Activated naive CD8-positive, alpha-beta T cell (primary cell): Measurements from ENCODE around the gene STOX2.

ENCODE experiments used
- H3K27ac Mint-ChIP-seq: one replicate; pipeline ENCODE4 v1.8.0; 2021; ENCODE audit warnings: mixed read lengths
- H3K27me3 Mint-ChIP-seq: one replicate; pipeline ENCODE4 v1.8.0; 2021; ENCODE audit warnings: mixed read lengths
- H3K36me3 Mint-ChIP-seq: one replicate; pipeline ENCODE4 v1.8.0; 2021; ENCODE audit warnings: mixed read lengths
- H3K4me1 Mint-ChIP-seq: one replicate; pipeline ENCODE4 v1.8.0; 2021; ENCODE audit warnings: low read depth, mixed read lengths
- H3K4me3 Mint-ChIP-seq: one replicate; pipeline ENCODE4 v1.8.0; 2021; ENCODE audit warnings: mild to moderate bottlenecking, mixed read lengths
- H3K9me3 Mint-ChIP-seq: one replicate; pipeline ENCODE4 v1.8.0; 2021; ENCODE audit warnings: low read depth, mixed read lengths

The STOX2 gene

DNA sequence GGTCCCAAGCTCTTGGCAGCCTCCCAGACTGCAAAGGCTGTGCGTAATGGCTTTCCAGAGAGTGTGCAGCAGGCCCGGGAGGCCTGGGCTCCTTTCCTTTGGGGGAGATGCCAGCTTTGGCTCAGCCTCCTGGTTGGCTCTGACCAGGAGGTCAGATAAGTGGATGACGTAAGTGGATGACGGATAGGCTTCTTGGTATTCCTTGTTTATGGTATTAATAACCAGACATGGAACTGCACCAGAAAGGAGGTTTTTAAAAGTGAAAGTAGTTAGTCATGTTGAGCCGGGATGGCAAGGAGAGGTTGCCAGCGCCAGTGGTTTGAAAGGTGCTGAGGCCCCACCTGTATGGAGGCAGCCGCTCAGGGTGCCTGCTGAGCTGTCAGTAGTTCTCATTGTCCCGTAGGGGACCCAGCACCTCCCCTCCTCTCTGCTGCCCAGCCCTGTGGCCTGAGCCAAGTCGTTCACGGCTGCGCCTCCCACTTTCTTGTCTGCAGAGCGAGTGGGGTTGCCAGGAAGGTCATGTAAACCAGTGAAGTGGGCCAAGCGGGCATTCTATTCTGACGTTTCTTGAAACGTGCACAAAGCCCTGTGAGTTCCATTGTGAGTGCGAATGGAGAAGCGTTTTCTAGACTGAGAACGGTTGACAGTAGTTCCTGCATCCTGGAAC is 28.7 kb upstream of the STOX2 start:
- Mint-ChIP-seq H3K27ac (no peak overlapping the region), H3K4me3 (no peak overlapping the region)

DNA sequence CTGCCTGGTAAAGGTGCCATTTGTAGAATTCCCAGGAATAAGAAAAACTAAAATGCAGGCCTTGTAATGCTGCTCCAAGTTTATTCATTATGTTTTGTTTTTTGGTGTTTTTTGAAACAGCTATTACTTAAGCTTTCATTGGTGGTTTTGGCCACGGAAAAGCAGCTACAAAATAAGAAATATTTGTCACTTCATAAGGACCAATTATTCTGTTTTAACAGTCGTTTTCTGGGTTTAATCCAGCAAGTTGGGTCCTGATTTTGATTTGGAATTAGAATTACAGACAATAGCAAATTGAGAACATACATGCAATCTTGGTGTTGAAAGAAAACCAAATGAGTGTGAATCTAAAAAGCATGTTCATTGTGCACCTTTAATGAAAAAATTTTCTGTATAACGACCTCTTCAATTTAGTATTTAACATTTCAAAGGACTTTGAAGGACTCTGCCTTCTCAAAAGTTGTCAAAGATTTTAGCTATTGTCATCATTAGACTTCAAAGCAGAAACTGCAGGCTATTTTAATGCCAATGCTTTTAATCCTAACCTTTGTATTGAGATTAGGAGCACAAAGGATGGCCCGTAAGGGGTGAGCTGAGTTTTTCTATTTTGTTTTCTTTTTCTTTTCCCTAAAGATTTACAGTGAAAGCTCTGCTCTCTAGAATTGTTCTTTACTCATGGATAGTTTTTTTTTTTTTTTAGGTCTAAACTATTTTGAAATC is 26.7 kb upstream of the STOX2 start:
- Mint-ChIP-seq H3K4me1 (no peaks in the 10 kb centered on the region), H3K27me3 (no peaks in the 10 kb centered on the region), H3K27ac (no peak overlapping the region), H3K4me3 (no peak overlapping the region), H3K36me3 (no peaks in the 10 kb centered on the region), H3K9me3 (no peaks in the 10 kb centered on the region)

More for the DNA sequence above, 28.7 kb upstream of the STOX2 start:
- H3K4me1 Mint-ChIP-seq = no peaks in the 10 kb centered on the region
- no peaks in the 10 kb centered on the region for H3K27me3 Mint-ChIP-seq
- H3K9me3 Mint-ChIP-seq = no peaks in the 10 kb centered on the region
- no peaks in the 10 kb centered on the region for H3K36me3 Mint-ChIP-seq

DNA sequence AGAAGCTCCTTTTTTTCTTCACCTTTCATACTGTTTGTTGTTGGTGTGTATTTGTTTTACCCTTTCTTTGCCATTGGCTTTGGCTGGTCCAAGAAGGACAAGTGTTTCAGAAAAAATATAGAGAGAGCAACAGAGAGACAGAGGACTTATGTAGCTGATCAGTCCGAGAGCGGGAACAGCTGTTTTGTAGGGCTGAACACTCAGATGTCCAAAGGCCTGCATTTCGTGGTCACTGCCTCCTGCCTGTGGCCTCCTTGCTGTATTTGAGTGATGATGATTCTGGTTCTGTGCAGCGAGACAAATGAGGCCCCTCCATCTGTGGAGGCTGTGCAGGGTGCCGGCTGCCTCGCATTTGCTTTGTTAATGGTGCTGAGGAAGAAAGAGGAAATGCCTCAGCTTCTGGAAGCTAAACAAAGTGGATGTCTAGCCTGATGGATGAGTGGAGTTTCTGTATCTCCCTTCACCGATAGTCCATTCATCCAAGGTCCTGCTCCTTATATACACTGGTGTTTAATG is 19.8 kb upstream of the STOX2 start:
- H3K4me1 Mint-ChIP-seq = no peaks in the 10 kb centered on the region
- no peaks in the 10 kb centered on the region for H3K36me3 Mint-ChIP-seq
- no peak overlapping the region for H3K4me3 Mint-ChIP-seq
- no peaks in the 10 kb centered on the region for H3K27me3 Mint-ChIP-seq
- H3K27ac Mint-ChIP-seq = no peak overlapping the region
- H3K9me3 Mint-ChIP-seq = no peaks in the 10 kb centered on the region

DNA sequence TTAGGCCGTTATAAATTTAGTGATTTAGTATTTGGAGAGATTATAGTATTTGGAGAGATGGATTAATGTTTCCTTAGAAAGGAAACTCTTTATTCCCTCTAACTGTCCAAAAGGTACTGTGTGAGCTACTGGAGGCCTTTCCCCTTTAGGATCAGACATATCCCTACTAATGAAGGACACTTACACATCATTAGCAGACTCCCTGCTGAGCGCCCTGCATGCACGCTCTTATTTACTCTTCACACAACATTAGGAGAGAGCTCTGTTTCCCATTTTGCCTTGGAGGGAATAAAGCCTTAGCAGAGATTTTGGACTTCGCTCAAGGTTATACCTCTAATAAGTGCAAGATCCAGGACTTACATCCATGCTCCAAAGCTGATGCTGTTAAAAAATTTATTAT is 17.8 kb upstream of the STOX2 start:
- no peak overlapping the region for H3K4me3 Mint-ChIP-seq
- no peak overlapping the region for H3K27ac Mint-ChIP-seq
- H3K27me3 Mint-ChIP-seq = no peaks in the 10 kb centered on the region
- H3K4me1 Mint-ChIP-seq = no peaks in the 10 kb centered on the region
- H3K36me3 Mint-ChIP-seq = no peaks in the 10 kb centered on the region
- H3K9me3 Mint-ChIP-seq = no peaks in the 10 kb centered on the region

DNA sequence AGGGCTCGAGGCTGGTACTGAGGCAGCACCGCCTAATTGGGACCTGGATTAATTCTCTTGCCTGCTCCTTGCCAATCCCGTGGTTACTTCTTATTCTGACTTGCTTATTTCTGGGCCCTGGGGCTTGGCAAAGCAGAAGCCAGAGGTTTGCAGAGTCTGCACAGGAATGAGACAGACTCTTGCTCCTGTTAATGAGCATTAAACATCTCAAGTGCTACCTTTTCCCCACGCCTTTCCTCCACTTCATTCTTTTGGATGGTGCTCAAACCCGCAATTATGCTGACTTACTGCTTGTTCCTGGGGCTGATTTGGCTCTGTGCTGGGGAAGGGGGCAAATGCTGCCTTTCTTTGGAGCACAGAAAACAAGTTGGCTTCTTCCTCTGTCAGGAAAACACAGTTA is 16.5 kb upstream of the STOX2 start:
- no peaks in the 10 kb centered on the region for H3K27me3 Mint-ChIP-seq

DNA sequence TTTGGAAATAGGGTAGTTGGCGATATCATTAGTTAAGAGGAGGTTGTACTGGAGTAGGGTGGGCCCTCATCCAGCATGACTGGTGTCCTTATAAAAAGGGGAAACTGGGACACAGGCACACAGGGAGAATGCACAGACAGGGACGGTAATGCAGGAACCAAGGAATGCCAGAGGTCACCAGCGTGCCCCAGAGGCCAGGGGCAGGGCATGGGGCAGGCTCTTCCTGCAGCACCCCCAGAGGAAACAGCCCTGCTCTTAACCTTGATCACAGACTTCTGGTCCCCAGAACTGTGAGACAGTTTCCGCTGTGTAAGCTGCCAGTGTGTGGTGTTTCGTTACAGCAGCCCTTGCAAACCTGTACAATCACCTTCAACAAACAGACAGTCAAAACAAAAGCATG is 15.9 kb upstream of the STOX2 start:
- H3K36me3 Mint-ChIP-seq = no peaks in the 10 kb centered on the region
- no peaks in the 10 kb centered on the region for H3K9me3 Mint-ChIP-seq
- H3K27me3 Mint-ChIP-seq = no peaks in the 10 kb centered on the region
- no peak overlapping the region for H3K4me3 Mint-ChIP-seq
- H3K4me1 Mint-ChIP-seq = no peaks in the 10 kb centered on the region
- no peak overlapping the region for H3K27ac Mint-ChIP-seq

More for the DNA sequence above, 16.5 kb upstream of the STOX2 start:
- H3K4me3 Mint-ChIP-seq = no peak overlapping the region
- no peak overlapping the region for H3K27ac Mint-ChIP-seq
- H3K9me3 Mint-ChIP-seq = no peaks in the 10 kb centered on the region
- no peaks in the 10 kb centered on the region for H3K36me3 Mint-ChIP-seq
- H3K4me1 Mint-ChIP-seq = no peaks in the 10 kb centered on the region

DNA sequence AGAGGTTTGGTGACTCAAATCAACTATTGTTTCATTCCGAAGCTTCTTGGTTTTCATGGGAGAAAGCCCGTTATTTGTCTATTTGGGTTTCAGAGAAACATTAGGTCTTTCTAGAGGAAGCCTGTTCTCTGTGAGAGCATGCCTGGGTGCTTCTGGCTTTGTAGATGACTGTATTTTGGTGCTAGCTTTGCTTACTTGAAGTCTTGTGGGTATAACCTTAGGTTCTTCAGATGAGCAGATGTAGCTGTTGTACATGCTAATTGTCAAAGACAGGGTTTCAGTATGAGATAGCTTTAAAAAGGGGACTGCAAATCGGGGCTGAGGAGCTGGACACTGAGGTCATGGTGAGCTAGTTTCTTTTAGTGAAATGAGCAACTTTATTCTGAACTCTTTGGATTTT is 7.9 kb upstream of the STOX2 start:
- no peak overlapping the region for H3K27ac Mint-ChIP-seq
- H3K36me3 Mint-ChIP-seq = no peaks in the 10 kb centered on the region
- peaks cover 5% of the 10 kb centered on the region for H3K27me3 Mint-ChIP-seq
- H3K4me1 Mint-ChIP-seq = no peaks in the 10 kb centered on the region
- H3K9me3 Mint-ChIP-seq = no peaks in the 10 kb centered on the region
- H3K4me3 Mint-ChIP-seq = no peak overlapping the region

DNA sequence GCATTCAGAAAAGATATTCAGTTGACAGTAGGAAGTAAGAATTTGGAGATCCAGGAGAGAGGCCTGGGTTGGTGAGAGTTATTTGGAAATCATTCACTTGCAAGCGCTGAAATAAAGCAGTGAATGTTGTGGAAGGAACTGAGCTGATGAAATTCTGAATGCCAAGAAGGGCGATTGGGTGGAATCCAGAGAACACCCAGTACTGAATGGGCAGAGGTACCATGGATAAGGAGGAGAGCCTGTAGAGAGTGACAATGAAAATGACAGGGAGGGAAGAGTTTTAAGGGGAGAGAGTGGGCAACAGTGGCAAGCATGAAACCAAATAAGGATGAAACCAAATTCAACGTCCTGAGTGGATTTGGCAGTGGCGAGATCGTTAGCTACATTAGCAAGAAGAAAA is 6.7 kb upstream of the STOX2 start:
- Mint-ChIP-seq H3K27ac (no peak overlapping the region), H3K4me1 (no peaks in the 10 kb centered on the region), H3K36me3 (no peaks in the 10 kb centered on the region), H3K9me3 (no peaks in the 10 kb centered on the region), H3K27me3 (peaks cover 14% of the 10 kb centered on the region), H3K4me3 (no peak overlapping the region)

DNA sequence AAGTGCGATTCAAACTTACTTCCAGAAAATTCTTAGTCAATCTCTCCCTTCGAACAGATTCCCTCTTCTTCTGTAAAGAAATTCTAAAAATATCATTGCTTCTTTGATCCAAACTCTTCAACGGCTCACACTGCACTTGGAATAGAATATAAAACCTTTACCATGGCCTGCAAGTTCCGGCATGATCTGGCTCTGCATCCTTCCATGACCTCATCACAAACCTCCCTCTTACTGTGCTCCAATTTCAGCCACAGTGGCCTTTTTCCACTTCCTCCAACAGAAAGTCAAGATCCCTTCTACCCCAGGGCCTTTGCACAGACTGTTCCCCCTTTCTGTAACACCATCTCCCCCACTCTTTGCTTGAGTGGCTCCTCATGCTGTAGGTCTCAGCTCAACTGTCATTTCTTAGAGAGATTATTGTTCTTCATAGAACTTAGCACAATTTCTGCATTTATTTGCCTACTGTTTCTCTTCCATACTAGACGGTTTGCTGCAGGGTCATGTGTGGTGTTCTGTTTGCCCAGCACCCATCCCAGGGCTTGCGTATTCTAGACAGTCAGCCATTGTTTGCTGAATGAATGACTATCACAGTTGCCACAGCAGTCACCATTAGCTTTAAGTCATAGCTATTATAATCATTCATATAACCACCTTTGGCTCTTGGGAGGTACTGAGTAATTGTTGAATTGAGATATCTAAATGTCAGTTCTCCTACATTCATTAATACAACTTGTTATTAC is 1.9 kb upstream of the STOX2 start:
- Mint-ChIP-seq H3K36me3 (no peaks in the 10 kb centered on the region), H3K4me1 (peaks cover 7% of the 10 kb centered on the region), H3K27me3 (peaks cover 26% of the 10 kb centered on the region), H3K9me3 (no peaks in the 10 kb centered on the region), H3K27ac (no peak overlapping the region), H3K4me3 (no peak overlapping the region)

DNA sequence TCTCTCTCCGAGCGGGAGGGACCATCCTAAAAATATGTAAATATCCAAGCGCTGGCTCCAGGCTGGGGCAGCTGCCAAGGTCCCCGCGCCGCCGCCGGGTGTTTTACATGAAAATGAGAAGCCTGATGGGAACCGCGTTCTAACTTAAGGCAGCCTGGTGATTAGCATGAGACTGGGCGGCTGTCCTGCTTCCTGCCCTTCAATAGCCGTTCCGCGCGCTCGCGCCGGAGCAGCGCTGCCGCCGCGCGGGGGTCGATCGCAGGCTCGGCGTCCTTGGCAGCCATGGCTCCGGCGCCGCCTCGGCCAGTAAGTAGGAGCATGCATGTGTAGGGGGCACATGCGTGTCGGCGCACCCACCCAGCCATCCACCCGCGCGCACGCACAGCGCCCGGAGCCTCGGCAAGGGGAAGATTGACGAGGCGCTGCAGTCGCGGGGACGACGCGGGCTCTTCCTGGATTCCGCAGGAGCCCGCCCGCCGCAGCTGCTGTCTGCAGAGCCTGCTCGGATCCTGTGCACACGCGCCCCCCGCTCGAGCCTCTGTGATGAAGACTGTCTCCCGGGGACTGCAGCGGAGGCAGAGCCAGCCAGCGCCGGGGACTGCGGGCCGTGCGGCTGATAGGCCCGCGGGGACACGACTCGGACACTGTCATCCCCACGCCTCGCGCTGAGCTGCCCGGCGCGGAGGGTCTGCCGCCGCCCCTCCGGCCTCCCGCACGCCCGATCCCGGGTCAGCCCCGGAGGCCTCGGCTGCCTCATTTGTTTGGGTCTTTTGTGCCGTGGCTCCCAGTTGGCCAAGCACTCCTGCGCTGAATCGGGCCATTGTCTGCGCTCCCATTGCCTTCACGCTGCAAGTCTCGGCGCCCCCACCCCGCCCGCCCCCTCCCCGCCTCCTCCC is 734 bp downstream of the STOX2 start:
- H3K4me3 Mint-ChIP-seq = peak overlapping the region; percentile 51

DNA sequence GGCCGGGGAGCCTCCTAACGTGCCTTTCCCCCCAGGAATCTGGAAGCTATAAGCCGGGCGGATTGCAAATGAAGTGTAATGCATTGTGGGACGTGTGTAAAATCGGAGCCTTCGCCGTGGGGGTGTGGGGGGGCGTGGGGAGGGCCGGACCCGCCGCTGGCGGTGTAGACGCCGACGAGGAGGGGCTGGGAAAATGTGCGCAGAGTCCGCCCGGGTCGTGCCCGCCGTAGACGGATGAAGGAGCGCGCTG is 1.3 kb downstream of the STOX2 start:
- Mint-ChIP-seq H3K27me3 (peaks cover 46% of the 10 kb centered on the region), H3K4me1 (peaks cover 7% of the 10 kb centered on the region), H3K4me3 (no peak overlapping the region), H3K27ac (no peak overlapping the region), H3K9me3 (no peaks in the 10 kb centered on the region), H3K36me3 (no peaks in the 10 kb centered on the region)

More for the DNA sequence above, 734 bp downstream of the STOX2 start:
- no peaks in the 10 kb centered on the region for H3K36me3 Mint-ChIP-seq
- H3K9me3 Mint-ChIP-seq = no peaks in the 10 kb centered on the region
- H3K4me1 Mint-ChIP-seq = peaks cover 7% of the 10 kb centered on the region
- H3K27me3 Mint-ChIP-seq = peaks cover 46% of the 10 kb centered on the region
- H3K27ac Mint-ChIP-seq = no peak overlapping the region

DNA sequence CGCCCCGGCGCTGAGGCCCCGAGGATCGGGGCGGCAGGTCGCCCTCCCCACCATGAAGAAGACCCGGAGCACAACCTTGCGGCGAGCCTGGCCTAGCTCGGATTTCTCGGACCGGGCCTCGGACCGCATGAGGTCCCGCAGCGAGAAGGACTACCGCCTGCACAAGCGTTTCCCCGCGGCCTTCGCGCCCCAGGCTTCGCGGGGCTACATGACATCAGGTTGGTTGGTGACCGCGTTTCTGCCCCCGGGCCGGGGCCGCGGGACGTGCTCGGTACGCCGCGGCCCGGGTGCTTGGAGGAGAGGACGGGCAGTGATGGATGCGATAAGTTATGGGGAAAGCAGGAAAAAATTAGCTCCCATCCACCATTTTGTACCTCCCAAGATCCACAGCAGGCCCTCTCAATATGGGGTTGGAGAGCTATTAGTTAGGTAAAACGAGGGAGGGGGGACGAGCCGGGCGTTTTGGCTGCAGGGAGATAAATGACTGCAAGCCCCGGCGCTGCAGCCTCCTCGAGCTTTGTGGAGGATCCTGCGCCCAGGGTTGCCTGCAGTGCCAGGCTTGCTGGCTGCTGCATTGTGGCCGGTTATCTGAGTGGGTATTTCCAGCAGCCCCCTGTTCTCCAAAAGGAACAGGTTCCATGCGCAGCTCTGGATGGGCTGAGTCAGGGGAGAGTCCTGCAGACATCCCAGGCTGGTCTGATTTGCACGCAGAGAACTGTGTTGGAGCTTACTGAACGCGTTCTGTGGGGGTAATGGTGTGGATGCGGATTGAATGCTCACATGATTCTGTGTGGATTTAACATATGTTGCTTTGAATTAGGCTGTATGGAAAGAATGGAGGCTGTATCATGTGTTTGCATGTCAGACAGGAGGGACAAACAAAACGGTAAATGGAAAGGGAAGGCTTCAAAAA is 1.9 kb downstream of the STOX2 start:
- Mint-ChIP-seq H3K27ac (no peak overlapping the region), H3K27me3 (peaks cover 43% of the 10 kb centered on the region), H3K36me3 (no peaks in the 10 kb centered on the region), H3K4me1 (peaks cover 7% of the 10 kb centered on the region), H3K4me3 (peak overlapping the region; percentile 0), H3K9me3 (no peaks in the 10 kb centered on the region)

DNA sequence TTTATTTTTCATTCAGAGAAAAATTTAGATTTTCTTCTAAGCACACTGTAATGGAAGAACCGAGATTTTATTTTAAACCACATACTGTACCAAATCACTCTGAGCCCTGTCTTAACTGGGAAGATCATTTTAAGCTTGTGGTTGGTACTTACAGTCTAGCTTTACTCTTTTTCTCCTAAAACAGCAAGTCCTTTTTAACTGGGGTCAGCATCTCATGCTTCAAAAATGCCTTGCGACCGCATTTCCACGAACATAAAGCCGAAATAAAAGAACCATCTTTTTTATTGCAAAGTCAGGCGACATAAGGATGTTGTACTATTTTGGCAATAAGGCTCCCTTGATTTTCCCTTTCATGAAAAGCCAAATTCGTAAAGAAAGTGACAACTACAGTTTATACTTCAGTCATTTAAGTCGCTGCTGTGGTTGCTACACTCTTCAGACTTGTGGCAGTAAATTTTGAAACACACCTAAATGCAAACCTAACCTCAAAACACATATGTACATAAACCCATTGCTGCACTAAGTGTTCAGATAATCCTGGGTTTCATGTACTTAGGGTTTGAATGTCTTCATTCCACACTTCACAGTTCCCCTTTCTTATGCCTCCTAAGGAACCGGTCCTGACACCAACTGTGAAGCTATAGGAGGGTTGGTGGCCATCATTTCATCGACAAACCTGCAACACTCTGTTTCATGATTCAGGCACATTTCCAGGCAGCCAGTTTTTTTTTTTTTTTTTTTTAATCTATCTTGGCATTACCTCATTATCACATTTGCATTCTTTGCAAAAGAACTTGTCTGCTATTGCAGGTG is 3.0 kb downstream of the STOX2 start:
- Mint-ChIP-seq H3K36me3 (no peaks in the 10 kb centered on the region), H3K4me1 (peaks cover 7% of the 10 kb centered on the region), H3K4me3 (no peak overlapping the region), H3K27ac (no peak overlapping the region), H3K9me3 (no peaks in the 10 kb centered on the region), H3K27me3 (peaks cover 38% of the 10 kb centered on the region)
